ENCODE measurements around the gene CUBN.

DNA sequence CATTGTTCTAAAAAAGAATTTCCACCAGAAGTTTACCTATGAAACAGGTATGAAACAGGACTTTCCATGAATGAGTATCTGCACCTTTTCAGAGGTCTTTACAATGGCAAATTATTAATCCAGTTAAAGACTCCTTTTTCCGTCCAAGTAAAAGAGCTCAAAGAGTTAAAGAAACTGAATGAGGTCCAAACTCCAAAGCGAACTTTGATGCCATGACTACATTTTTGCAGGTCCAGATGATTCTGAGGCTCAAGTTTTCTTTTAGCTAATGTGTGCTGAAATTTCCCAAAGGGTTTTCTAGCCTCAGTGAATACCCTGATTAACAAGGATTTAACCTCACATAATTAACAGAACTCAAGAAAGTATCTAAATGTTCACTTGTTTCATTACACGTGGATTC, 9.8 kb downstream of the CUBN start:
- no peak for TF ChIP-seq EZH2 (IDR thresholded peaks at IDR 0.05; ENCODE audit: low read depth)
- TF ChIP-seq, protein P1, sequence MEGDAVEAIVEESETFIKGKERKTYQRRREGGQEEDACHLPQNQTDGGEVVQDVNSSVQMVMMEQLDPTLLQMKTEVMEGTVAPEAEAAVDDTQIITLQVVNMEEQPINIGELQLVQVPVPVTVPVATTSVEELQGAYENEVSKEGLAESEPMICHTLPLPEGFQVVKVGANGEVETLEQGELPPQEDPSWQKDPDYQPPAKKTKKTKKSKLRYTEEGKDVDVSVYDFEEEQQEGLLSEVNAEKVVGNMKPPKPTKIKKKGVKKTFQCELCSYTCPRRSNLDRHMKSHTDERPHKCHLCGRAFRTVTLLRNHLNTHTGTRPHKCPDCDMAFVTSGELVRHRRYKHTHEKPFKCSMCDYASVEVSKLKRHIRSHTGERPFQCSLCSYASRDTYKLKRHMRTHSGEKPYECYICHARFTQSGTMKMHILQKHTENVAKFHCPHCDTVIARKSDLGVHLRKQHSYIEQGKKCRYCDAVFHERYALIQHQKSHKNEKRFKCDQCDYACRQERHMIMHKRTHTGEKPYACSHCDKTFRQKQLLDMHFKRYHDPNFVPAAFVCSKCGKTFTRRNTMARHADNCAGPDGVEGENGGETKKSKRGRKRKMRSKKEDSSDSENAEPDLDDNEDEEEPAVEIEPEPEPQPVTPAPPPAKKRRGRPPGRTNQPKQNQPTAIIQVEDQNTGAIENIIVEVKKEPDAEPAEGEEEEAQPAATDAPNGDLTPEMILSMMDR (conservative IDR thresholded peaks at IDR 0.05) = no peak
